Spleen (tissue), 7 donors: Measurements from ENCODE around the gene FGFBP1.

Source experiments
- POLR2A ChIP-seq, 3 donors: fragments of 450-650 bp; IDR thresholded peaks; one replicate each; pipeline ENCODE4 v1.5.1; 2017; ENCODE audit warnings: antibody characterized with exemption in 3 of 3, mild to moderate bottlenecking in 1 of 3
- POLR2AphosphoS5 ChIP-seq, 3 donors: sonication (generic); formaldehyde crosslinking; IDR thresholded peaks; one replicate each; pipeline ENCODE4 v1.5.1; 2017; ENCODE audit warnings: antibody characterized with exemption in 3 of 3
- TF ChIP-seq, protein P1 (sequence below), 11 experiments: fragments of 200-600 bp in 7 of 11; fragments of 450-650 bp in 4 of 11; sonication (generic) in 4 of 11; IDR thresholded peaks in 8 of 11; conservative IDR thresholded peaks in 3 of 11; 1 replicate in 7 of 11; 2 replicates in 4 of 11; pipeline versions ENCODE4 v1.4.0 to v1.8.0; 2016 to 2021; ENCODE audit warnings: antibody characterized with exemption in 11 of 11, inconsistent platforms in 4 of 11, mild to moderate bottlenecking in 1 of 11
- donor health status: DM: no; HTN: no; CAD: no; lungs with moderate emphysema.
- donor health status: DM: no; HTN: no; CAD: no.
- donor health status: DM: no; HTN: no; CAD: no.

DNA sequence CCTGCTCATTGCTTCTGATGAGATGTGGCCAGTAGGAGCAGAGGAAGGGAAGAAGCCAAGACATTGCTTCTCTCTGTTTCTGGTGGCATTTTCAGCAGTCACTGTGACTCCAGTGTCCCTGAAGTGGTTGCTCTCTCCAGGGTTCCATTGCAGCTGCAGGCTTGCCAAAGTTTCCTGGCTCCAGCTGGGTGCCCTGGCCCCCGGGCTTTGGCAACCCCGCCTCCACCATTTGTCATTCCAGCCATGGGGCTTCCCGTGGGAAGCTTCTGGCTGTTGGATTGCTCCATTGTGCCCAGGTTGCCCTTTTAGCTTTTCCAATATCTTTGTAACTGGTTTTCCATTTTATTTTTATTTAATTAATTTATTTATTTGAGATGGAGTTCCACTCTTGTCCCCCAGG, 12.7 kb downstream of the FGFBP1 start:
- TF ChIP-seq, protein P1, sequence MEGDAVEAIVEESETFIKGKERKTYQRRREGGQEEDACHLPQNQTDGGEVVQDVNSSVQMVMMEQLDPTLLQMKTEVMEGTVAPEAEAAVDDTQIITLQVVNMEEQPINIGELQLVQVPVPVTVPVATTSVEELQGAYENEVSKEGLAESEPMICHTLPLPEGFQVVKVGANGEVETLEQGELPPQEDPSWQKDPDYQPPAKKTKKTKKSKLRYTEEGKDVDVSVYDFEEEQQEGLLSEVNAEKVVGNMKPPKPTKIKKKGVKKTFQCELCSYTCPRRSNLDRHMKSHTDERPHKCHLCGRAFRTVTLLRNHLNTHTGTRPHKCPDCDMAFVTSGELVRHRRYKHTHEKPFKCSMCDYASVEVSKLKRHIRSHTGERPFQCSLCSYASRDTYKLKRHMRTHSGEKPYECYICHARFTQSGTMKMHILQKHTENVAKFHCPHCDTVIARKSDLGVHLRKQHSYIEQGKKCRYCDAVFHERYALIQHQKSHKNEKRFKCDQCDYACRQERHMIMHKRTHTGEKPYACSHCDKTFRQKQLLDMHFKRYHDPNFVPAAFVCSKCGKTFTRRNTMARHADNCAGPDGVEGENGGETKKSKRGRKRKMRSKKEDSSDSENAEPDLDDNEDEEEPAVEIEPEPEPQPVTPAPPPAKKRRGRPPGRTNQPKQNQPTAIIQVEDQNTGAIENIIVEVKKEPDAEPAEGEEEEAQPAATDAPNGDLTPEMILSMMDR (IDR thresholded peaks at IDR 0.05 in 8 of 11, conservative IDR thresholded peaks at IDR 0.05 in 3 of 11), result no peak
- no peak for TF ChIP-seq POLR2A (IDR thresholded peaks at IDR 0.05)
- TF ChIP-seq POLR2AphosphoS5 (IDR thresholded peaks at IDR 0.05), result no peak
